SU-DHL-6 (cell line): ENCODE data around the gene NPEPL1.

Experiments
- H2AFZ ChIP-seq: fragments of 200-600 bp; sonication (generic); 2 replicates; pipeline ENCODE4 v1.6.1; 2014; ENCODE audit warnings: low read depth, mild to moderate bottlenecking, moderate library complexity, mixed read lengths, antibody characterized with exemption, low read length; ENCODE audit not compliant: severe bottlenecking
- H3F3A ChIP-seq: fragments of 200-600 bp; shearing (Covaris generic); 2 replicates; pipeline ENCODE4 v1.6.0; 2016; ENCODE audit warnings: antibody characterized with exemption, mild to moderate bottlenecking; ENCODE audit not compliant: insufficient read depth
- H3K27ac ChIP-seq: fragments of 200-600 bp; sonication (generic); 2 replicates; pipeline ENCODE4 v1.5.1; 2016; ENCODE audit warnings: low read depth, mild to moderate bottlenecking, low read length, moderate library complexity, mixed read lengths
- H3K27me3 ChIP-seq: fragments of 200-600 bp; sonication (generic), shearing (Covaris generic); 2 replicates; pipeline ENCODE4 v1.6.0; 2014; ENCODE audit warnings: mild to moderate bottlenecking, low read length
- H3K36me3 ChIP-seq: fragments of 200-600 bp; sonication (generic); 2 replicates; pipeline ENCODE4 v1.6.1; 2014; ENCODE audit warnings: mild to moderate bottlenecking, low read length, mixed read lengths
- H3K4me2 ChIP-seq: fragments of 300-600, 200-600 bp; shearing (Covaris generic), sonication (generic); 2 replicates; pipeline ENCODE4 v1.6.0; 2014; ENCODE audit warnings: low read length, low read depth, mild to moderate bottlenecking; ENCODE audit not compliant: poor library complexity, severe bottlenecking
- H3K4me3 ChIP-seq: fragments of 200-600 bp; sonication (generic); 2 replicates; pipeline ENCODE4 v1.5.1; 2014; ENCODE audit warnings: antibody characterized with exemption, low read length, mild to moderate bottlenecking, mixed read lengths; ENCODE audit not compliant: insufficient read depth, poor library complexity, severe bottlenecking
- H3K79me2 ChIP-seq: fragments of 200-600 bp; sonication (generic); 2 replicates; pipeline ENCODE4 v1.6.1; 2014; ENCODE audit warnings: mild to moderate bottlenecking, low read length, moderate library complexity; ENCODE audit not compliant: insufficient read depth
- H3K9ac ChIP-seq: fragments of 200-600 bp; sonication (generic); 2 replicates; pipeline ENCODE4 v1.7.0; 2014; ENCODE audit warnings: mild to moderate bottlenecking, low read length
- H3K9me2 ChIP-seq: fragments of 200-600 bp; sonication (generic); replicated peaks from 2 replicates; pipeline ENCODE4 v1.6.1; 2014; ENCODE audit warnings: low read length; ENCODE audit not compliant: insufficient read depth
- H3K9me3 ChIP-seq: fragments of 200-600 bp; sonication (generic); 2 replicates; pipeline ENCODE4 v1.6.1; 2014; ENCODE audit warnings: low read length, mixed read lengths; ENCODE audit not compliant: insufficient read depth
- H4K20me1 ChIP-seq: fragments of 200-600 bp; sonication (generic); 2 replicates; pipeline ENCODE4 v1.6.1; 2014; ENCODE audit warnings: low read depth, mild to moderate bottlenecking, antibody characterized with exemption, low read length, moderate library complexity, mixed read lengths
- EZH2phosphoT487 ChIP-seq: fragments of 200-600 bp; sonication (generic), shearing (Covaris generic); conservative IDR thresholded peaks from 2 replicates; pipeline ENCODE4 v1.6.1; 2018; ENCODE audit warnings: mild to moderate bottlenecking, antibody characterized with exemption, low read length, moderate library complexity, mixed read lengths
- TF ChIP-seq, protein P1 (sequence below): fragments of 200-600 bp; sonication (generic); IDR thresholded peaks from one replicate; pipeline ENCODE4 v1.5.1; 2017; ENCODE audit warnings: antibody characterized with exemption, mild to moderate bottlenecking, low read length, moderate library complexity; ENCODE audit not compliant: insufficient read depth, poor library complexity, severe bottlenecking

The NPEPL1 gene

DNA sequence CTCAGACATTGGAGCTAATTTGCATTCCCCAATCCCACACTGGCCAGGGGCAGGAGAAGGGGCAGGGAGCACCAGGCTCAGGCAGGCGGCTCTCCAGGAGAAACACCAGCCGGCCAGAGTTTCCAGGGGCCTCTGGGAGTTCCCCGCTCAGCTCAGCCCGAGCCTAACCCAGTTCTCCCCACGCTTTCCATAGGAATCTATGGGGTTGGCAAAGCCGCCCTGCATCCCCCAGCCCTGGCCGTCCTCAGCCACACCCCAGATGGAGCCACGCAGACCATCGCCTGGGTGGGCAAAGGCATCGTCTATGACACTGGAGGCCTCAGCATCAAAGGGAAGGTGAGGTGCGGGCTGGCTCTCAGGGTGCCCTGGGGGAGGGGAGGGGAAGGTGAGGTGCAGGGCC is 8.2 kb downstream of the NPEPL1 start:
- no peaks in the 10 kb centered on the region for H3K36me3 ChIP-seq
- H2AFZ ChIP-seq = no peak overlapping the region
- H3K9ac ChIP-seq = no peak overlapping the region
- no peaks in the 10 kb centered on the region for H3K27me3 ChIP-seq
- TF ChIP-seq, protein P1, sequence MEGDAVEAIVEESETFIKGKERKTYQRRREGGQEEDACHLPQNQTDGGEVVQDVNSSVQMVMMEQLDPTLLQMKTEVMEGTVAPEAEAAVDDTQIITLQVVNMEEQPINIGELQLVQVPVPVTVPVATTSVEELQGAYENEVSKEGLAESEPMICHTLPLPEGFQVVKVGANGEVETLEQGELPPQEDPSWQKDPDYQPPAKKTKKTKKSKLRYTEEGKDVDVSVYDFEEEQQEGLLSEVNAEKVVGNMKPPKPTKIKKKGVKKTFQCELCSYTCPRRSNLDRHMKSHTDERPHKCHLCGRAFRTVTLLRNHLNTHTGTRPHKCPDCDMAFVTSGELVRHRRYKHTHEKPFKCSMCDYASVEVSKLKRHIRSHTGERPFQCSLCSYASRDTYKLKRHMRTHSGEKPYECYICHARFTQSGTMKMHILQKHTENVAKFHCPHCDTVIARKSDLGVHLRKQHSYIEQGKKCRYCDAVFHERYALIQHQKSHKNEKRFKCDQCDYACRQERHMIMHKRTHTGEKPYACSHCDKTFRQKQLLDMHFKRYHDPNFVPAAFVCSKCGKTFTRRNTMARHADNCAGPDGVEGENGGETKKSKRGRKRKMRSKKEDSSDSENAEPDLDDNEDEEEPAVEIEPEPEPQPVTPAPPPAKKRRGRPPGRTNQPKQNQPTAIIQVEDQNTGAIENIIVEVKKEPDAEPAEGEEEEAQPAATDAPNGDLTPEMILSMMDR = no peak
- TF ChIP-seq EZH2phosphoT487 = no peak
- H3K9me3 ChIP-seq = no peaks in the 10 kb centered on the region
- no peaks in the 10 kb centered on the region for H3K9me2 ChIP-seq
- no peak overlapping the region for H3K4me2 ChIP-seq
- H3K27ac ChIP-seq = no peak overlapping the region
- no peaks in the 10 kb centered on the region for H3F3A ChIP-seq
- no peaks in the 10 kb centered on the region for H3K79me2 ChIP-seq
- H4K20me1 ChIP-seq = no peaks in the 10 kb centered on the region
- no peak overlapping the region for H3K4me3 ChIP-seq

DNA sequence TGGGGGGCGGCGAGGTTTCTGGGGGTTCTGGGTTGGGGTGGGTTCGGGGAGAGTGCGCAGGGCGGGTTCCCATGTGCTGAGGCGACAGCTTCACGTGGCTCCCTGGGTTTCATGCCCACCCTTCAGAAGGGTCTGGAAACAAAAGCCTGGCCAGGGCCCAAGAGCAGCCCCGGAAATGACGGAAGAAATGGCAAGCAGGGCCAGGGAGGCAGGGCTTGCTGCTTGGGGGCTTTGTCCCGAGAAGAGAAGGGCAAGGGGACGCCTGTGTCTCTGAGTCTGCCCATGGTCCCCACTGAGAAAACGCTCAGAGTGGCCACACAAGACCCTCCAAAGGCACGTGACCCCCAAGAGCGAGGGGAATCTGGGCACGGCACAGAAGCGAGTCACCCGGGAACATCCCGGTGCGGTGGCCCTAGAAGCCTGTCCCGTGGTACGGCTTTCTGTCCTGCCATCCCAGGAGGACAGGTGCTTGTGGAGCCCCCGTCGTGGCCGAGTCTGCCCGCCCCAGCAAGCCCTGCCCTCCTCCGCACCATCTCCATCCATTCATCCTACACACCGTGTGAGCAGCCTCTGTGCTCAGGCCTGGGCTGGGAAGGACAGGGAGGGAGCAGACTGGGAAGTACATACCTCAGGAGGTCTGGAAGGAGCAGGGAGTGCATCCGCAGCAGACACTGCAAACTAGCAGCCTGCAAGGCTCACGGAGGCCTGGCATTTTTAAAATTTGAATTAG is 9.0 kb downstream of the NPEPL1 start:
- Histone ChIP-seq H3F3A (no peaks in the 10 kb centered on the region), H3K9me3 (no peaks in the 10 kb centered on the region), H4K20me1 (no peaks in the 10 kb centered on the region), H3K27ac (no peak overlapping the region), H2AFZ (no peak overlapping the region), H3K27me3 (no peaks in the 10 kb centered on the region), H3K36me3 (no peaks in the 10 kb centered on the region), H3K9ac (no peak overlapping the region), H3K4me3 (no peak overlapping the region), H3K79me2 (no peaks in the 10 kb centered on the region), H3K9me2 (no peaks in the 10 kb centered on the region), H3K4me2 (no peak overlapping the region)
- TF ChIP-seq, protein P1 = no peak
- TF ChIP-seq EZH2phosphoT487 = no peak

DNA sequence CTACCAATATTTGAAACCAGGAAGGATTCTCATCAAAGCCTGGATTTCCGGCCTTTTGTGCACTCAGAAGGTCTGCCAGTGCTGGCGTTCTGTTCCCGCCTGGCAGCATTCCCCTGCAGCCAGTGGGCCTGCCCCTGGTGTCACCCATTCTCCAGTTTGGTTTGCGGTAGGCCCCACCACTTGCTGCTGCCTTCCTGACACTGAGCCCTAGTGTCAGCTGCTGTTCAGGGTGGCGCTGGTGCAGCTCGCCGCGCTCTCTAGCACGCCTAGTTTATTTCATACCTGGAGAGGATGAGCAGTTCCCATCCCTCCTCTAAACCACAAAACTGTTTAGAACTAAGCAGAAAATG is 9.5 kb downstream of the NPEPL1 start:
- no peak overlapping the region for H3K27ac ChIP-seq
- no peak overlapping the region for H3K4me3 ChIP-seq
- H3K27me3 ChIP-seq = no peaks in the 10 kb centered on the region
- H3K9me3 ChIP-seq = no peaks in the 10 kb centered on the region
- no peaks in the 10 kb centered on the region for H3K79me2 ChIP-seq
- no peak overlapping the region for H2AFZ ChIP-seq
- H4K20me1 ChIP-seq = no peaks in the 10 kb centered on the region
- TF ChIP-seq, protein P1 = no peak
- TF ChIP-seq EZH2phosphoT487 = no peak
- no peaks in the 10 kb centered on the region for H3K9me2 ChIP-seq
- no peak overlapping the region for H3K9ac ChIP-seq
- no peaks in the 10 kb centered on the region for H3K36me3 ChIP-seq
- no peaks in the 10 kb centered on the region for H3F3A ChIP-seq
- H3K4me2 ChIP-seq = no peak overlapping the region
